Fibroblast of the aortic adventitia (primary cell): ENCODE measurements around the gene GNA12. TPM values are rescaled to one million over a fixed set of nuclear protein-coding genes. Genes with fewer than 3 reads are reported as not detected.

Experiments used
- DNase-seq: peaks from one replicate; pipeline ENCODE4 v3.0.0-alpha.2; 2010; ENCODE audit warnings: low read depth
- H3K4me3 ChIP-seq: 2 replicates; pipeline ENCODE4 v1.5.1; 2011; ENCODE audit warnings: low read depth, mild to moderate bottlenecking, control low read depth, low read length, moderate library complexity
- total RNA-seq: library from RNA; depleted of rRNA; stranded (reverse); fragments of >200 nt; gene quantifications from 2 replicates; pipeline ENCODE4 v1.2.3, GENCODE V29; 2012; ENCODE audit warnings: low replicate concordance
- TF ChIP-seq, protein P1 (sequence below): IDR thresholded peaks from 2 replicates; pipeline ENCODE4 v1.5.1; 2011; ENCODE audit warnings: mild to moderate bottlenecking, low read length, control low read depth, inconsistent platforms; ENCODE audit not compliant: insufficient read depth

GNA12 gene
- total RNA-seq, 1 donor, result 16.2 TPM

- no peak overlapping the region for H3K4me3 ChIP-seq
- no peak for DNase-seq
- TF ChIP-seq, protein P1, sequence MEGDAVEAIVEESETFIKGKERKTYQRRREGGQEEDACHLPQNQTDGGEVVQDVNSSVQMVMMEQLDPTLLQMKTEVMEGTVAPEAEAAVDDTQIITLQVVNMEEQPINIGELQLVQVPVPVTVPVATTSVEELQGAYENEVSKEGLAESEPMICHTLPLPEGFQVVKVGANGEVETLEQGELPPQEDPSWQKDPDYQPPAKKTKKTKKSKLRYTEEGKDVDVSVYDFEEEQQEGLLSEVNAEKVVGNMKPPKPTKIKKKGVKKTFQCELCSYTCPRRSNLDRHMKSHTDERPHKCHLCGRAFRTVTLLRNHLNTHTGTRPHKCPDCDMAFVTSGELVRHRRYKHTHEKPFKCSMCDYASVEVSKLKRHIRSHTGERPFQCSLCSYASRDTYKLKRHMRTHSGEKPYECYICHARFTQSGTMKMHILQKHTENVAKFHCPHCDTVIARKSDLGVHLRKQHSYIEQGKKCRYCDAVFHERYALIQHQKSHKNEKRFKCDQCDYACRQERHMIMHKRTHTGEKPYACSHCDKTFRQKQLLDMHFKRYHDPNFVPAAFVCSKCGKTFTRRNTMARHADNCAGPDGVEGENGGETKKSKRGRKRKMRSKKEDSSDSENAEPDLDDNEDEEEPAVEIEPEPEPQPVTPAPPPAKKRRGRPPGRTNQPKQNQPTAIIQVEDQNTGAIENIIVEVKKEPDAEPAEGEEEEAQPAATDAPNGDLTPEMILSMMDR, result no peak
Observed at GRCh38 chr7:2866601-2867000, 22.5 kb upstream of the GNA12 start.

DNA sequence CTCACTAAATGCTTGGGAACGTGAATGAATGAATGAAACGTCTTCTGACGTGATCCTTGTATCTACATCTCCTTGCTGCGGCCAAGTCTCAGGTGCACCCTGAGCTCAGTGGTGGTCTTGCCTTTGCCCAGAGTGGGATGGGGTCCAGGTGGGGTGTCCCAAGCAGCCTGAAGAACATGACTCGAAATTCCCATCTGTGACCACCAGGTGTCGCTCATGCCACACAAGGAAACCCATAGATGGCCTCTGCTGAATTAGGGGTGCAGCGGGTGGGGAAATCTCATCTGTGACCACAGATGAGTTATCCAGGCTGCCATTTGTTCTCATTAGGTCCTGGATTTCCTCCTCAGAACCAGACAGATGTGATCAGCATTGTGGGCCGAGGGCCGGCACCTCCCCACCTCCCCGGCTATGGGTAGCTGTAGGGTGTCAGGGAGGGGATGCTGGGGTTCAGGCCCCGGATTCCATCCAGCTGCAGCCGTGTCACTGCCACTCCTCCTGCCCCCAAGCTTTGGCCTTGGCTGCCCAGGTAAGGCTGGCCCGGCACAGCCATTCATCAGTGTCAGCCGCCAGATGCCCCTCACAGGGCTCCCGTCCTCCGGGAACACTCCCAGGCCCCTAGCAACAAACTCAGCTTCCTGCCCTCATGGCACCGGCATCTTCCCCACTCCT is 21.0 kb upstream of the GNA12 start:
- DNase-seq, result peak; percentile 77
- no peak overlapping the region for H3K4me3 ChIP-seq
- TF ChIP-seq, protein P1, result peak; percentile 86

DNA sequence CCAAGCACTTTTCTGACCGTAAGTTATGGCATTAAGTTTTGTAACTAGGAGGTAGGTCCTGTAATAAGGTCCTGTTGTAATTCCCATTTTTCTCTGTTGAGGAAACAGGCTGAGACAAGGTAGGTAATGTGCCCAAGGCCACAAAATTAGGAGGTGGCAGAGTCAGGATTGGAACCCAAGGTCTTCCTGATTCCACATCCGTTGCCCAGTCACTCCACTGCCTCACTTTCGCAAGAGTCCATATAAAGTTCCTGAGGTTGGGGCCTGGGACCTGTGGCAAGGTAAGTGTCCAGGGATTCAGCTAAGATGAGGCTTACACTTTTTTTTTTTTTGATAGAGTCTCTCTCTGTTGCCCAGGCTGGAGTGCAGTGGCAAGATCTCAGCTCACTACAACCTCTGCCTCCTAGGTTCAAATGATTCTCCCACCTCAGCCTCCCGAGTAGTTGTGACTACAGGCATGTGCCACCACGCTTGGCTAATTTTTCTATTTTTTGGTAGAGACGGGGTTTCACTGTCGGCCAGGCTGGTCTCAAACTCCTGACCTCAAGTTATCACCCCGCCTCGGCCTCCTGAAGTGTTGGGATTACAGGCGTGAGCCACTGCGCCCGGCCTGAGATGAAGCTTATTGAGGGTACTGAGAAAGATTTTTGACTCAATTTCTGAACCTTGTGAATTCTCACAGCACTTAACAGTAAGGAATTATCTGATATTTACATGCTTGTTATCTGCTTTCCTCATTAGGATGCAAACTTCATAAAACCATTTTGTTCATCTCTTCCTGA is 20.3 kb upstream of the GNA12 start:
- H3K4me3 ChIP-seq, result peak overlapping the region; percentile 48
- TF ChIP-seq, protein P1, result no peak
- DNase-seq, result no peak

DNA sequence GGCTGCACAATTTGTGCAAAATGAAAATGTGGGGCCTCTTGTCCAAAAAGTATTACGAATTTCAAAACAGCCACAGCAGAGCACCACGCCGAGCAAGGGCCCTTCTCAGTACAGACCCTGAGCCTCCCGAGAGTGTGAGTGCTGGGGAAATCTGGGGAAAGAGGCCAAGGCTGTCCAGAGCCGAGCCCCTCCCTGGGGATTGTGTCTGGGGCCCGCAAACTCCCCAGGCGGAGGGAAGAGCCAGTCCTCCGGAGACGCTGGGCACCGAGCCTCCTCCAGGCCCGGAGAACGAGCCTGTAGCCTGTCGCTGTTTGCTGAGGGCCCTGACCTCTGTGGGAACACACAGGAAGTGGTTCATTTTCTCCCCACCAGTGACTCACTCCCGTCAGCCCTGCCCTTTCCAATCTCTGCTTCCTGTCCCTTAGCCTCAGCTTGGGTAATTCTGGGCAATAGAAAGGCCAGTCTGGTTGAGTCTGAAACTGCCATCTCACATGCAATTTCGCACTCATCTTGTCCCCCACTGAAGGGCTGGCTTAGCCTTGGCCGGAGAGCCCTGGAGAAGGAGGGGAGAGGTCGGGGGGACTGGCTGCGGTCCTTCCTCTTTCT is 19.5 kb upstream of the GNA12 start:
- H3K4me3 ChIP-seq, result peak overlapping the region; percentile 48
- TF ChIP-seq, protein P1, result no peak
- peak; percentile 96 for DNase-seq

GRCh38 chr7:2862831-2863361 is 18.8 kb upstream of the GNA12 start:
- TF ChIP-seq, protein P1, result no peak
- H3K4me3 ChIP-seq, result no peak overlapping the region
- no peak for DNase-seq

DNA sequence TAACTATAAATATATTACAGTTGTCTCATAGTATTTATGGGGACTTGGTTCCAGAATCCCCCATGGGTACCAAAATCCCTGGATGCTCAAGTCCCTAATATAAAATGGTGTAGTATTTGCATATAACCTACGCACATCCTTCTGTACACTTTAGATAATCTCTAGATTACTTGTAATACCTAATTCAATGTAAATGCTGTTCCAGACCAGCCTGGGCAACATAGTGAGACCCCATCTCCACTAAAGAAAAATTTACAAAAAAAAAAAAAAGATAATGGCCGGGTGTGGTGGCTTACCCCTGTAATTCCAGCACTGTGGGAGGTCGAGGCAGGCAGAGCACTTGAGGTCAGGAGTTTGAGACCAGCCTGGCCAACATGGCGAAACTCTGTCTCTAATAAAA is 17.4 kb upstream of the GNA12 start:
- TF ChIP-seq, protein P1, result no peak
- no peak overlapping the region for H3K4me3 ChIP-seq
- no peak for DNase-seq
